ENCODE results near the gene KYAT1.

KYAT1 gene

GRCh38 chr9:128906741-128907140, 25.0 kb upstream of the KYAT1 start:
- no peak for DNase-seq

GRCh38 chr9:128905964-128906363, 24.2 kb upstream of the KYAT1 start:
- no peak for DNase-seq

GRCh38 chr9:128903871-128904620, 22.3 kb upstream of the KYAT1 start:
- no peak for DNase-seq

- no peak for DNase-seq
Observed at GRCh38 chr9:128903079-128903461, 21.3 kb upstream of the KYAT1 start.

- peak; percentile 78 for DNase-seq
Observed at GRCh38 chr9:128902351-128903078, 20.8 kb upstream of the KYAT1 start.

GRCh38 chr9:128901822-128902221, 20.1 kb upstream of the KYAT1 start:
- DNase-seq, result no peak

- no peak for DNase-seq
Observed at GRCh38 chr9:128901379-128901778, 19.6 kb upstream of the KYAT1 start.

GRCh38 chr9:128899566-128900322, 18.0 kb upstream of the KYAT1 start:
- DNase-seq, result no peak

- no peak for DNase-seq
Observed at GRCh38 chr9:128898845-128899565, 17.3 kb upstream of the KYAT1 start.

- DNase-seq, result no peak
Observed at GRCh38 chr9:128898382-128898781, 16.6 kb upstream of the KYAT1 start.

GRCh38 chr9:128895556-128895955, 13.8 kb upstream of the KYAT1 start:
- DNase-seq, result no peak

GRCh38 chr9:128894764-128895163, 13.0 kb upstream of the KYAT1 start:
- no peak for DNase-seq

GRCh38 chr9:128893354-128893753, 11.6 kb upstream of the KYAT1 start:
- no peak for DNase-seq

- no peak for DNase-seq
Observed at GRCh38 chr9:128892221-128892921, 10.6 kb upstream of the KYAT1 start.

GRCh38 chr9:128891321-128892220, 9.8 kb upstream of the KYAT1 start:
- DNase-seq, result no peak

GRCh38 chr9:128887914-128888350, 6.2 kb upstream of the KYAT1 start:
- no peak for DNase-seq

- no peak for DNase-seq
Observed at GRCh38 chr9:128887049-128887448, 5.3 kb upstream of the KYAT1 start.

GRCh38 chr9:128886211-128886891, 4.6 kb upstream of the KYAT1 start:
- no peak for DNase-seq

- DNase-seq, result no peak
Observed at GRCh38 chr9:128885798-128886197, 4.0 kb upstream of the KYAT1 start.

- DNase-seq, result no peak
Observed at GRCh38 chr9:128885376-128885775, 3.6 kb upstream of the KYAT1 start.

- DNase-seq, result no peak
Observed at GRCh38 chr9:128884164-128884563, 2.4 kb upstream of the KYAT1 start.

All from activated CD4-positive, alpha-beta T cell treated with anti-CD3 and anti-CD28 coated beads for 1 hour (primary cell).